Heart left ventricle (tissue), 16 donors: ENCODE data around the gene C12orf56. TPM values are rescaled to one million over a fixed set of nuclear protein-coding genes. Genes with fewer than 3 reads are reported as not detected.

Experiments used
- ATAC-seq, 4 donors: fragments of 200-7000 bp; cut with Tn5 transposase; one replicate each; pipeline ENCODE4 v1.9.1; 2020 to 2022; ENCODE audit warnings: moderate library complexity in 4 of 4, mild to moderate bottlenecking in 3 of 4, moderate number of reproducible peaks in 1 of 4
- DNase-seq, 5 donors: peaks; one replicate each; pipeline ENCODE4 v3.0.0-alpha.2; 2020
- H3K27ac ChIP-seq, 12 donors: fragments of 200-600 bp; sonication (generic) in 4 of 12; one replicate each; pipeline versions ENCODE4 v1.5.0 to v1.8.0; 2016 to 2022; ENCODE audit warnings: mild to moderate bottlenecking in 2 of 12
- H3K27me3 ChIP-seq, 9 donors: fragments of 200-600 bp; sonication (generic) in 2 of 9; one replicate each; pipeline versions ENCODE4 v1.5.1 to v1.8.0; 2016 to 2022; ENCODE audit warnings: mild to moderate bottlenecking in 3 of 9
- H3K36me3 ChIP-seq, 9 donors: fragments of 200-600 bp; sonication (generic) in 2 of 9; one replicate each; pipeline versions ENCODE4 v1.5.0 to v1.8.0; 2018 to 2022; ENCODE audit warnings: mild to moderate bottlenecking in 2 of 9
- H3K4me1 ChIP-seq, 12 donors: fragments of 200-600 bp; sonication (generic) in 4 of 12; one replicate each; pipeline versions ENCODE4 v1.5.0 to v1.8.0; 2016 to 2022; ENCODE audit warnings: mild to moderate bottlenecking in 3 of 12
- H3K4me3 ChIP-seq, 12 donors: fragments of 200-600 bp; sonication (generic) in 4 of 12; one replicate each; pipeline versions ENCODE4 v1.5.0 to v1.8.0; 2017 to 2022; ENCODE audit warnings: mild to moderate bottlenecking in 9 of 12, moderate library complexity in 4 of 12
- H3K9me3 ChIP-seq, 12 donors: fragments of 200-600 bp; sonication (generic) in 4 of 12; one replicate each; pipeline versions ENCODE4 v1.5.0 to v1.8.0; 2016 to 2022; ENCODE audit warnings: mild to moderate bottlenecking in 1 of 12
- POLR2A ChIP-seq, 2 donors: fragments of 450-650 bp; IDR thresholded peaks; one replicate each; pipeline ENCODE4 v1.6.1; 2017; ENCODE audit warnings: antibody characterized with exemption in 2 of 2, mild to moderate bottlenecking in 2 of 2, moderate library complexity in 2 of 2
- WGBS, 4 donors: extraction: QIAGEN DNeasy Blood & Tissue Kit in 2 of 4; methylation state at CpG; one replicate each; pipeline versions ENCODE4 v1.1.5 to v1.1.7; 2013 to 2018; 5-methylcytosine and 5-hydroxymethylcytosine counted together
- intact Hi-C, 10 donors: fragments of 100-400 bp; cut with DNase I; formaldehyde crosslinking; loops; one replicate each; pipeline versions ENCODE4 v1.11.1 to v1.14.2; 2022
- polyA plus RNA-seq, 2 donors: library from polyadenylated mRNA; stranded (reverse); fragments of 200-250 nt; gene quantifications; one replicate each; pipeline ENCODE4 v1.2.3, GENCODE V29; 2013
- total RNA-seq, 9 donors: library from RNA; depleted of rRNA in 2 of 9; stranded (reverse); fragments of >200 nt in 2 of 9; fragmentation: NEBNext Ultra II Directional in 3 of 9; extraction: Animal tissue kit (Norgen Biotek cat#: 25700) in 3 of 9; gene quantifications; one replicate each; pipeline versions ENCODE4 v1.1.0 to v1.2.4, GENCODE V29; 2016 to 2023
- TF ChIP-seq, protein P1 (sequence below), 12 donors: fragments of 200-600 bp; sonication (generic) in 4 of 12; IDR thresholded peaks; one replicate each; pipeline versions ENCODE4 v1.5.0 to v1.8.0; 2018 to 2022; ENCODE audit warnings: antibody characterized with exemption in 12 of 12, mild to moderate bottlenecking in 5 of 12
- donor health status: ischemic (EF 13 %, LVEDD 7.1; RV severe dilation, severe dysfunction).
- donor health status: healthy with polysubstance abuse.
- donor health status: DM: no; HTN: yes; CAD: no.
- donor health status: DM: no; HTN: no; CAD: no.
- donor health status: ischemic (EF 25% LVEDD 6.9; RV normal size, moderate dysfunction).
- donor health status: ischemic (EF 25% LVEDD 5.7; RV mildly dilated, moderate dysfunction).
- donor health status: healthy.
- donor health status: DM: yes; HTN: yes; CAD: no.
- donor health status: ischemic (EF 35%, LVEDD 5.7; RV mildly dilated, moderate dysfunction).
- donor health status: nonischemic (EF 11% LVEDD 7.7; RV severe dilation, severe dysfunction).
- donor health status: DM: yes; HTN: yes; CAD: no.
- donor health status: PGD.
- donor health status: ischemic (EF 29% LVEDD 5.4; RV normal size, mild dysfunction).
- donor health status: nonischemic (EF 23%, LVEDD 6.1; RV moderate dilation, normal function).

C12orf56 gene
- total and polyA plus RNA-seq, 11 donors = not detected

GRCh38 chr12:64400041-64400440 lies 9.5 kb upstream of the C12orf56 start:
- Histone ChIP-seq H3K27ac (no peak overlapping the region), H3K4me1 (peaks cover 0 to 15% (median 3%) of the 10 kb centered on the region in 12 donors), H3K27me3 (no peaks in the 10 kb centered on the region), H3K9me3 (no peaks in the 10 kb centered on the region), H3K36me3 (no peaks in the 10 kb centered on the region), H3K4me3 (no peak overlapping the region)
- intact Hi-C loops = loop anchor here in 3 of 10 donors (5.0 to 10.0 kb wide), 3 partner anchors 55 to 558 kb away; partner anchors contain the start of genes SRGAP1 (in 3 of the 3) and TBK1 (in 1 of the 3)
- ATAC-seq = no peak
- 43 to 61% (median 61%) methylated on average over 4 of the region's 4 CpGs for WGBS, 4 donors
- no peak for TF ChIP-seq POLR2A (IDR thresholded peaks at IDR 0.05)
- TF ChIP-seq, protein P1, sequence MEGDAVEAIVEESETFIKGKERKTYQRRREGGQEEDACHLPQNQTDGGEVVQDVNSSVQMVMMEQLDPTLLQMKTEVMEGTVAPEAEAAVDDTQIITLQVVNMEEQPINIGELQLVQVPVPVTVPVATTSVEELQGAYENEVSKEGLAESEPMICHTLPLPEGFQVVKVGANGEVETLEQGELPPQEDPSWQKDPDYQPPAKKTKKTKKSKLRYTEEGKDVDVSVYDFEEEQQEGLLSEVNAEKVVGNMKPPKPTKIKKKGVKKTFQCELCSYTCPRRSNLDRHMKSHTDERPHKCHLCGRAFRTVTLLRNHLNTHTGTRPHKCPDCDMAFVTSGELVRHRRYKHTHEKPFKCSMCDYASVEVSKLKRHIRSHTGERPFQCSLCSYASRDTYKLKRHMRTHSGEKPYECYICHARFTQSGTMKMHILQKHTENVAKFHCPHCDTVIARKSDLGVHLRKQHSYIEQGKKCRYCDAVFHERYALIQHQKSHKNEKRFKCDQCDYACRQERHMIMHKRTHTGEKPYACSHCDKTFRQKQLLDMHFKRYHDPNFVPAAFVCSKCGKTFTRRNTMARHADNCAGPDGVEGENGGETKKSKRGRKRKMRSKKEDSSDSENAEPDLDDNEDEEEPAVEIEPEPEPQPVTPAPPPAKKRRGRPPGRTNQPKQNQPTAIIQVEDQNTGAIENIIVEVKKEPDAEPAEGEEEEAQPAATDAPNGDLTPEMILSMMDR (IDR thresholded peaks at IDR 0.05) = no peak
- DNase-seq = no peak

DNA sequence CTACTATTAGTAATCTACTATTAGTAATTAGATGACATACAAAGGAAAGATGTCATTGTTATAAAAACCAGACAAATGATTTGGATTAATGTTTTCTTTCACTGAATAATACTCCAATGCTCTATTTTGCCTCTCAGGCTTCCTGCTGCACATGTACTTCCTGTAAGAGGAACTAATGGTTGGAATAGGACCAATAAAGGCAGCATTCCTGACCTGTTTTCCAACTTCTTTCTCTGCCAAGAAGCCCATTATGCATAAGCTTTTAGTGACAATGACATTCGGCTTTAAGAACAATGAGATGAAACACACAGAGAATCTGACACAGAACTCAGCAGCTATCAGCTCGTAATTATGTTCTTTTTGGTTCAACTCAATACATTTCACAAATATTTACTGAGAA lies 5.2 kb upstream of the C12orf56 start:
- TF ChIP-seq, protein P1 (IDR thresholded peaks at IDR 0.05) = no peak
- TF ChIP-seq POLR2A (IDR thresholded peaks at IDR 0.05) = no peak
- ATAC-seq (peak in 1 of 4 donors; percentile 71), DNase-seq (no peak)
- peaks cover 0 to 19% (median 9%) of the 10 kb centered on the region in 9 donors for H3K27me3 ChIP-seq
- no peak overlapping the region for H3K4me3 ChIP-seq
- 50 to 56% (median 52%) methylated on average over 2 of the region's 2 CpGs for WGBS, 4 donors
- H3K36me3 ChIP-seq = no peaks in the 10 kb centered on the region
- H3K27ac ChIP-seq = peak overlapping the region in 2 of 12 donors; percentile 3 to 44
- peaks cover 0 to 8% (median 0%) of the 10 kb centered on the region in 12 donors for H3K4me1 ChIP-seq
- no peaks in the 10 kb centered on the region for H3K9me3 ChIP-seq
- intact Hi-C loops = loop anchor here in 2 of 10 donors (10.0 kb wide), 3 partner anchors 121 to 571 kb away; partner anchors contain the start of gene SRGAP1 (in 1 of the 2)

DNA sequence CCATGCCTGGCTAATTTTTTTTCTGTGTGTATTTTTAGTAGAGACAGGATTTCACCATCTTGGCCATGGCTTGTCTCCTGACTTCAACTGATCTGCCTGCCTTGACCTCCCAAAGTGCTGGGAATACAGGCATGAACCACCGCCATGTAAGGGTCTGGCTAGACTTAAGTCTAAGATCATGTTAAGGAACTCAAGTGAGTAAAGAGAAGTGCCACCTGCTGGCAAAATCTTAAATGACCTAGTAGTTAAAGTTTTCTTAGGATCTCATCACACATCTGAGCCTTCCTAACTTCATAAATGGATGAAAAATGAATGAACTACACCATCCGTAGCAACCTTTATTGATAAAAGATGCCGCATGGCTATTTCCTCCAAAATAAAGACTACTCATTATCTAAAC lies 1.7 kb upstream of the C12orf56 start:
- intact Hi-C loops = loop anchor here in 2 of 10 donors (10.0 kb wide), 3 partner anchors 117 to 567 kb away; partner anchors contain the start of gene SRGAP1 (in 1 of the 2)
- Histone ChIP-seq H3K27ac (no peak overlapping the region), H3K36me3 (no peaks in the 10 kb centered on the region), H3K27me3 (peaks cover 0 to 38% (median 18%) of the 10 kb centered on the region in 9 donors), H3K4me3 (no peak overlapping the region), H3K4me1 (peaks cover 0 to 15% (median 5%) of the 10 kb centered on the region in 12 donors), H3K9me3 (no peaks in the 10 kb centered on the region)
- ATAC-seq = no peak
- 70 to 93% (median 82%) methylated on average over 3 of the region's 3 CpGs for WGBS, 4 donors
- DNase-seq = no peak
- TF ChIP-seq POLR2A (IDR thresholded peaks at IDR 0.05) = no peak
- TF ChIP-seq, protein P1 (IDR thresholded peaks at IDR 0.05) = peak in 6 of 12 donors; percentile 12 to 28 (median 20)

DNA sequence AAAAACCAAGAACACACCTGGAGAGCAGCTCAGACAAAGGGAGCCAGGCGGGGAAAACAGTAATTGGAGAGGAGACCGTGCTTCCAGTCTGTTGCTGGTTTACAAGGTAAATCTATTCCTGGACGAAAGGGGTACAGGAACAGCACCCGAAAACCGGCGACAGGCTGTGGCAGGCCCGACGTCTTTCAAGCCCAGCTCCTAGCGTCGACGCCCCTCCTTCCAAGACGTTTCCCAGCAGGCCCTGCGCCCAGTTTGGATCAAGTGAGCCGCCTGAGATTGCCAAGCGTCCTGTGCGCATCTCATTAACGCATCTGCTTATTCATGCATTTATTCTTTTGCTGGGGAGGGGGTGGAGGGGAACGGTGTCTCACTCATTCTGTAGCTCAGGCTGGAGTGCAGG lies 1.4 kb downstream of the C12orf56 start:
- 71 to 85% (median 79%) methylated on average over 18 of the region's 18 CpGs for WGBS, 4 donors
- ATAC-seq = no peak
- Histone ChIP-seq H3K27me3 (peaks cover 0 to 38% (median 18%) of the 10 kb centered on the region in 9 donors), H3K36me3 (no peaks in the 10 kb centered on the region), H3K27ac (no peak overlapping the region), H3K4me1 (peaks cover 0 to 12% (median 4%) of the 10 kb centered on the region in 12 donors), H3K4me3 (no peak overlapping the region), H3K9me3 (no peaks in the 10 kb centered on the region)
- TF ChIP-seq, protein P1 (IDR thresholded peaks at IDR 0.05) = no peak
- no peak for TF ChIP-seq POLR2A (IDR thresholded peaks at IDR 0.05)
- no peak for DNase-seq
- intact Hi-C loops = no loop called here
